Endothelial cell of umbilical vein (primary cell): ENCODE results near the gene CBLN3.

Experiments
- EZH2 ChIP-seq: IDR thresholded peaks from 2 replicates; pipeline ENCODE4 v1.6.1; 2012; ENCODE audit warnings: borderline replicate concordance, low read depth, mild to moderate bottlenecking, moderate library complexity, low read length, inconsistent platforms; ENCODE audit not compliant: severe bottlenecking
- FOS ChIP-seq: IDR thresholded peaks from 2 replicates; pipeline ENCODE4 v1.6.1; 2011; ENCODE audit warnings: mild to moderate bottlenecking, low read length, moderate library complexity, borderline replicate concordance; ENCODE audit not compliant: insufficient read depth
- GATA2 ChIP-seq: IDR thresholded peaks from 2 replicates; pipeline ENCODE4 v1.7.0; 2011; ENCODE audit warnings: low read depth, mild to moderate bottlenecking, moderate library complexity, mixed read lengths, low read length; ENCODE audit not compliant: insufficient read length, insufficient read depth
- MYC ChIP-seq: IDR thresholded peaks from one replicate; pipeline ENCODE4 v1.6.1; 2011; ENCODE audit warnings: mild to moderate bottlenecking, low read depth, low read length
- POLR2A ChIP-seq: IDR thresholded peaks from 2 replicates; pipeline ENCODE4 v1.6.1; 2012; ENCODE audit warnings: low read depth, mild to moderate bottlenecking, control low read depth, low read length
- POLR2AphosphoS5 ChIP-seq: IDR thresholded peaks from 2 replicates; pipeline ENCODE4 v1.6.1; 2012; ENCODE audit warnings: low read depth, mild to moderate bottlenecking, control low read depth, low read length, moderate library complexity; ENCODE audit not compliant: insufficient read depth
- TF ChIP-seq, protein P1 (sequence below), 2 donors: IDR thresholded peaks; 1 replicate in 1 of 2; 2 replicates in 1 of 2; pipeline ENCODE4 v1.5.1; 2011; ENCODE audit warnings: low read length in 2 of 2, mild to moderate bottlenecking in 2 of 2, moderate library complexity in 2 of 2, control low read depth in 1 of 2, inconsistent platforms in 1 of 2, low read depth in 1 of 2; ENCODE audit not compliant: insufficient read depth in 1 of 2; ENCODE audit errors: extremely low read depth in 1 of 2
- TF ChIP-seq, protein P2 (sequence below): IDR thresholded peaks from 2 replicates; pipeline ENCODE4 v1.6.1; 2011; ENCODE audit not compliant: insufficient read depth, insufficient read length

DNA sequence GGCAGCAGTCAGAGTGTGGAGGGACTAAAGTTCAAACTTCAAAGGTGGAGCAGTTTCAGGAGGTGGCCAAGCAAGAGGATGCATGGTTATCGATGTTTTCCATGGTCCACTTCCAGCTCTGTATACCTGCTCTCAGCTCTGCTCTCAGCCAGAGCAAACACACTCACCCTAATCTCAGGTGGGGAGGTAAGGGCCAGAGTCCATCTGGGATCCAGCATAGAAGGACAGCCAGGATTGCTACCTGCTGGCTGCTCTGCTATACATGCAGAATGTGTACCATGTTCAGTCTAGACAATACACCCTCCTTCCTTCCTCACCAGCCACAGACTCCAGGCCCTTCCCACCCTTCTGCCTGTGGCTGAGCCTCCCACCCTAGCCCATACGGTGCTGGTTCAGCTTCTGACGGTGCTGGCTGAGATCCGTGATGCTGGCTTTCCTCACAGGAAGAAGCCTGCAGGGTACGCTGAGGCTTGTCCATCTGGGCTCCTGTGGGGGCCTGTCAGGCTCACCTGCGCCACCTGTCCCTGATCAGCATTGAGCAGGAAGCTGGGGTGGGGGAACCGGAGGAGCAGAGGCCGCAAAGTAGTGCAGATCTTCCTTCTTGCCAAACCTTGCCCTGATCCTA lies 2.4 kb downstream of the CBLN3 start:
- TF ChIP-seq FOS: no peak
- TF ChIP-seq, protein P1, sequence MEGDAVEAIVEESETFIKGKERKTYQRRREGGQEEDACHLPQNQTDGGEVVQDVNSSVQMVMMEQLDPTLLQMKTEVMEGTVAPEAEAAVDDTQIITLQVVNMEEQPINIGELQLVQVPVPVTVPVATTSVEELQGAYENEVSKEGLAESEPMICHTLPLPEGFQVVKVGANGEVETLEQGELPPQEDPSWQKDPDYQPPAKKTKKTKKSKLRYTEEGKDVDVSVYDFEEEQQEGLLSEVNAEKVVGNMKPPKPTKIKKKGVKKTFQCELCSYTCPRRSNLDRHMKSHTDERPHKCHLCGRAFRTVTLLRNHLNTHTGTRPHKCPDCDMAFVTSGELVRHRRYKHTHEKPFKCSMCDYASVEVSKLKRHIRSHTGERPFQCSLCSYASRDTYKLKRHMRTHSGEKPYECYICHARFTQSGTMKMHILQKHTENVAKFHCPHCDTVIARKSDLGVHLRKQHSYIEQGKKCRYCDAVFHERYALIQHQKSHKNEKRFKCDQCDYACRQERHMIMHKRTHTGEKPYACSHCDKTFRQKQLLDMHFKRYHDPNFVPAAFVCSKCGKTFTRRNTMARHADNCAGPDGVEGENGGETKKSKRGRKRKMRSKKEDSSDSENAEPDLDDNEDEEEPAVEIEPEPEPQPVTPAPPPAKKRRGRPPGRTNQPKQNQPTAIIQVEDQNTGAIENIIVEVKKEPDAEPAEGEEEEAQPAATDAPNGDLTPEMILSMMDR (IDR thresholded peaks at IDR 0.05; ENCODE audit: extremely low read depth in 1 of 2, insufficient read depth in 1 of 2, low read depth in 1 of 2, low read length in 2 of 2): no peak
- TF ChIP-seq POLR2A: no peak
- TF ChIP-seq EZH2: no peak
- no peak for TF ChIP-seq MYC
- TF ChIP-seq, protein P2, sequence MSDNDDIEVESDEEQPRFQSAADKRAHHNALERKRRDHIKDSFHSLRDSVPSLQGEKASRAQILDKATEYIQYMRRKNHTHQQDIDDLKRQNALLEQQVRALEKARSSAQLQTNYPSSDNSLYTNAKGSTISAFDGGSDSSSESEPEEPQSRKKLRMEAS: no peak
- no peak for TF ChIP-seq GATA2
- TF ChIP-seq POLR2AphosphoS5: no peak
